Right renal cortex interstitium (tissue), 3 donors: Measurements from ENCODE around the gene CORO2B. TPM values are rescaled to one million over a fixed set of nuclear protein-coding genes. Genes with fewer than 3 reads are reported as not detected.

Source experiments
- DNase-seq, 3 donors: peaks; one replicate each; pipeline ENCODE4 v3.0.0-alpha.2; 2013; ENCODE audit warnings: low read depth in 3 of 3, low spot score in 2 of 3
- polyA plus RNA-seq, 3 donors: library from polyadenylated mRNA; unstranded; fragments of 120-200 nt; gene quantifications; one replicate each; pipeline ENCODE4 v1.2.1, GENCODE V29; 2013; ENCODE audit not compliant: insufficient read length in 3 of 3

The CORO2B gene
- polyA plus RNA-seq, 3 donors = 20.4 to 23.5 (median 23.5) TPM

GRCh38 chr15:68603951-68604350 lies 25.2 kb downstream of the CORO2B start:
- DNase-seq = no peak

GRCh38 chr15:68604840-68605478 lies 26.2 kb downstream of the CORO2B start:
- DNase-seq = peak; percentile 77 to 80 (median 80)

- DNase-seq = no peak
Observed at GRCh38 chr15:68606375-68606774, 27.6 kb downstream of the CORO2B start.

- no peak for DNase-seq
Observed at GRCh38 chr15:68608206-68608843, 29.5 kb downstream of the CORO2B start.

- DNase-seq = no peak
Observed at GRCh38 chr15:68608844-68609232, 30.0 kb downstream of the CORO2B start.

- no peak for DNase-seq
Observed at GRCh38 chr15:68609629-68610028, 30.8 kb downstream of the CORO2B start.

GRCh38 chr15:68610825-68611224 lies 32.0 kb downstream of the CORO2B start:
- no peak for DNase-seq

- DNase-seq = no peak
Observed at GRCh38 chr15:68612503-68612902, 33.7 kb downstream of the CORO2B start.

- DNase-seq = no peak
Observed at GRCh38 chr15:68612979-68613740, 34.4 kb downstream of the CORO2B start.

GRCh38 chr15:68614286-68615035 lies 35.7 kb downstream of the CORO2B start:
- DNase-seq = no peak

- no peak for DNase-seq
Observed at GRCh38 chr15:68615301-68615700, 36.5 kb downstream of the CORO2B start.

- no peak for DNase-seq
Observed at GRCh38 chr15:68615811-68616210, 37.0 kb downstream of the CORO2B start.

GRCh38 chr15:68616397-68616796 lies 37.6 kb downstream of the CORO2B start:
- DNase-seq = no peak

- no peak for DNase-seq
Observed at GRCh38 chr15:68617001-68617400, 38.2 kb downstream of the CORO2B start.

GRCh38 chr15:68617777-68618176 lies 39.0 kb downstream of the CORO2B start:
- DNase-seq = no peak

- no peak for DNase-seq
Observed at GRCh38 chr15:68618394-68618793, 39.6 kb downstream of the CORO2B start.

GRCh38 chr15:68618908-68619698 lies 40.3 kb downstream of the CORO2B start:
- DNase-seq = no peak

GRCh38 chr15:68620721-68621527 lies 42.1 kb downstream of the CORO2B start:
- no peak for DNase-seq

GRCh38 chr15:68621535-68621934 lies 42.7 kb downstream of the CORO2B start:
- no peak for DNase-seq
